ENCODE results near the gene PPP1R26. TPM values are rescaled to one million over a fixed set of nuclear protein-coding genes. Genes with fewer than 3 reads are reported as not detected.
"Not testable (repeated sequence)": the region's sequence is repeated elsewhere in the genome, so short reads cannot be mapped to it uniquely, and the experiment has no call there.

Gene PPP1R26, protein sequence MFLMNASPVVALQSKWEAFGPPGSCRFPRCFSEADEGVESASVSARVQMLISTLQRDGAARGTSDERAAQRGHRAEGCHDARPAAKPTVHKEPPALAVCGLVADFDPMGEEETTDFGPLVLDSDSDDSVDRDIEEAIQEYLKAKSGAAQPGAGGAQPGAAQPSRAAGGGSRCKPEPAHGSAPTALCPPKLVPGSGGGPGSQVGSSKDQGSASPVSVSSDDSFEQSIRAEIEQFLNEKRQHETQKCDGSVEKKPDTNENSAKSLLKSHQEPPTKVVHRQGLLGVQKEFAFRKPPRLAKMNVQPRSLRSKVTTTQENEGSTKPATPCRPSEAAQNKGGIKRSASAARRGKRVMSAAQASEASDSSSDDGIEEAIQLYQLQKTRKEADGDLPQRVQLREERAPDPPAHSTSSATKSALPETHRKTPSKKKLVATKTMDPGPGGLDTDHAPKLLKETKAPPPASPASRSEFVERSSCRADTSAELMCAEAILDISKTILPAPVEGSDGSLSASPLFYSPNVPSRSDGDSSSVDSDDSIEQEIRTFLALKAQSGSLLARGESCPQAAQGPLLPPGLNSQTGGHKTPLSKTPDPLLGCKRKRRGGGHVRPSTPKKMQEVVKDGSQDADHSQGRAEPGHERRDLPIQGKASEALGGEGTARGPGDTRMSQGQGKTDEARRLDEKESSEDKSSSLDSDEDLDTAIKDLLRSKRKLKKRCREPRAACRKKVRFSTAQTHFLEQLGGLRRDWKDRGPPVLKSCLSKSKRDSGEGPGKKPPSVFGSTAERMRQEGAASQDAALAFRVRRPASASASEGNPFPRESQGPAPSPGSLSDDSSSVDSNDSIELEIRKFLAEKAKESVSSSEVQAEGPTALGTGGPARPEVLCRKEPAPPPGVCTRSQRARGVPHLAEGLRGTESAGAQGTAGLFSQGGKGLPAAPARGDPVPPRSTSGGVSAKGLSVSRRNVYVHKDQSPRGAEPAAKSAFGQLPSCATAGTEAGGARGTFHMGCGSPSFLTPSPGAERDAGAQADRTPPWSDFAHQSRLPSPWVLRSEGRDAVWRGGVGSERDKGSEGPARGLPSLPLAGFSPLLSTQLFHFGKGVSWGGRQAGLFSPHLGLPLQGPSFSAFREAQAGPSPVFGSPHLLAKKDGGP (N-terminal part only)
- 1 to 10 TPM; 3.7 to 7.7 TPM for total RNA-seq

DNA sequence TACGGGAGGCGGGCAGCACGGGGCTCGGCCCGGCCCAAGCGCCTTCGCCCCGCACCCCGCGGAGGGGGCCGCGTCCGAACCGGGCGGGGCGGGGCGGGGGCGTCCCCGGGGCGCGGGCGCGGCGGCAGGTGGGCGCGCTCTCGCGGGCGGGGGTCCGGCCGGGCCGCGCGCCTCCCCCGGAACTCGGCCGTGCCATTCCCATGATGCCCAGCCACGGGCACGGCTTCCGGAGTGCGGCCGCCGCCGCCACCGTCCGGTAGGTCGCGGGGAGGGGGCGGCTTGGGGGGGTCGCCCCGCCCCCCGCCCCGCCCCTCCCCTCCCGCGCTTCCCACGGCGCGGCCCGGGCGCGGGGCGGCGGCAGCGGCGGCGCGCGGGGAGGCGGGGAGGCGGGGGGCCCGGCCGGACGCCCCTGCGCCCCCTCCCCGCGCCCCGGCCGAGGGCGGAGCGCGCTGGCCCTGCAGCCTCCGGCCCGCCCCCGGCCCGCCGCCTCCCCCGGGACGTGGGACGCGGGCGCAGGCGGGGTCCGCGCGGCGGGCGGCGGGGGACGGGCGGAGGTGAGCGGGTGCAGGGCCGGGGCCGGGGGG lies at the start of gene PPP1R26:
TSS of gene PPP1R26 (plus strand) at position 314 of the 584 bp plus-strand sequence. CDS start 4,729 bp downstream, outside the sequence.
- H3K9me3 Mint-ChIP-seq: no peaks in the 10 kb centered on the region
- H3K4me1 Mint-ChIP-seq (ENCODE audit: low read depth in 2 of 2): peaks cover 4 to 6% of the 10 kb centered on the region in 2 donors
- no peak for DNase-seq (ENCODE audit: low spot score)

DNA sequence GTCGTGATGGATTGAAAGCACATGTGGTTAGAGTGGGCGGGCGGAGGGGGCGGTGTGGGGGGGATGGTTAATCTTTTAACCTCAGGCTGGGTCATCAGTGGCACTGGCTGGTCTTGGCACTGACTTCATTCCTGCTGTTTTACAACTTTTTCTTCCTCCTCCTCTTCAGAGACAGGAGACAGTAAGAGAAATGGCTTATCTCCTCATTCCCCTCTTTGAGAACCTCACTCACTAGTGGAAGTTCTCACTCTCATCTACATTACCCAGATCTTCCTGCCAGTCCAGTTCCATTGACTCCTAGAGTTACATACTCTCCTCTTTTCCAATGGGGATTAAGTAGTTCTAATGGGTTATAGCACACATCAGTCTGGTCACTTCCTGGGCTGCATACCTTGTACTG lies 42.3 kb upstream of the PPP1R26 start:
- Mint-ChIP-seq H3K4me1 (ENCODE audit: low read depth in 2 of 2) (no peaks in the 10 kb centered on the region), H3K9me3 (peaks cover 7% of the 10 kb centered on the region), H3K27ac (no peak overlapping the region), H3K27me3 (peaks cover 6 to 10% of the 10 kb centered on the region in 2 donors), H3K4me3 (no peak overlapping the region), H3K36me3 (peaks cover 10% of the 10 kb centered on the region)
- ATAC-seq (no peak), DNase-seq (ENCODE audit: low spot score) (no peak)

More for the DNA sequence above, at the start of gene PPP1R26:
- ATAC-seq: peak; percentile 50 to 67
- peaks cover 0 to 7% of the 10 kb centered on the region in 2 donors for H3K27me3 Mint-ChIP-seq
- peak within 1 kb of the TSS in 1 of 2 donors; percentile 54 for H3K27ac Mint-ChIP-seq
- H3K36me3 Mint-ChIP-seq: no peaks in the 10 kb centered on the region
- H3K4me3 Mint-ChIP-seq: peak within 1 kb of the TSS; percentile 89

DNA sequence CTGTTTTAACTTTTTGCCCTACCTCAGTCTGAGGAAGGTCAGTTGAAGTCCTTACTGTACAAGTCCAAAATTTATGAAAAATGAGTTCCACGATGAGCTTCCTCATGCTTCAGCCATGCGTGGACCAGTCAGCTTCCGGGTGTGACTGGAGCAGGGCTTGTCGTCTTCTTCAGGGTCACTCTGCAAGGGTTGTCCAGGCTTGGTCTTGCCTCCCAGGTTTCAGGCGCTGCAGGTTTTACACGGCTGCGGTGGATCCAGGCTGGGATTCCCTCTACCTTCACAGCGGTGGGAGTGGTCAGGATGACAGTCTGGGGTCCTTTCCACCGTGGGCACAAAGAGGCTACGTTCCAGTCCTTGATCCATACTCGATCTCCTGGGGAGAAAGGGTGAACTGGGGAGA lies 41.9 kb upstream of the PPP1R26 start:
- not testable (repeated sequence) for H3K4me1 Mint-ChIP-seq (ENCODE audit: low read depth in 2 of 2); DNase-seq (ENCODE audit: low spot score); H3K27ac Mint-ChIP-seq; H3K4me3 Mint-ChIP-seq; H3K9me3 Mint-ChIP-seq; ATAC-seq
- Mint-ChIP-seq H3K27me3 (peaks cover 6 to 10% of the 10 kb centered on the region in 2 donors), H3K36me3 (peaks cover 10% of the 10 kb centered on the region)

DNA sequence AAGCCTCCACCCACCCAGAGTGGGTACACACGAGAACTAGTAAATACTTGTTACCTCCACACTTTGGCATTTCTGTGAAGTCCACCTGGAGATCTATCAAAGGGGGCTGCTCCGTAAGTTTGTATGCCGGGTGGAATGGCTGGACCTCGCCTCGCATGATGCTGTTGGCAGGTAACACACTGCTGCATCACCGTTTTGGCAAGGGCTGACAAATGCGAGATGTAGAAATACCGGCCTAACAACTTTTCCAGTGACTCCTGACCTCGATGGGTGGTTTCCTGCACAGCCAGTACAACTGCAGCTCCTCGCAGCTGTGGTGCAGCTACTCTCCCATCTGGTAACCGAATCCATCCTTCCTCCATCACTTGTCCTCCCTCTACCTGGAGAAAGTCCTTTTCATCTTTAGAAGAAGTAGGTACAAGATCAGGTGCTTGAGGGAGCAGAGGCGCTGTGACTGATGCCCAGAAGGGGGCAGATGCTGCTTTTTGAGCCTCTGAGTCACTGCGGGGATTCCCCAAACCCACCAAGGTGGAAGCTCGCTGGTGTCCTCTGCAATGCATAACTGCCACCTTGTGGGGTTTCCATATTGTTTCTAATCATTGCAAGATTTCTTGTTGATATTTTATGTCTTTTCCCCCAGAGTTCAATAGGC lies 40.9 kb upstream of the PPP1R26 start:
- Mint-ChIP-seq H3K36me3 (peaks cover 10% of the 10 kb centered on the region), H3K27me3 (peaks cover 10 to 15% of the 10 kb centered on the region in 2 donors)
- H3K4me1 Mint-ChIP-seq (ENCODE audit: low read depth in 2 of 2); H3K9me3 Mint-ChIP-seq; H3K27ac Mint-ChIP-seq; H3K4me3 Mint-ChIP-seq; ATAC-seq; DNase-seq (ENCODE audit: low spot score): not testable (repeated sequence)

DNA sequence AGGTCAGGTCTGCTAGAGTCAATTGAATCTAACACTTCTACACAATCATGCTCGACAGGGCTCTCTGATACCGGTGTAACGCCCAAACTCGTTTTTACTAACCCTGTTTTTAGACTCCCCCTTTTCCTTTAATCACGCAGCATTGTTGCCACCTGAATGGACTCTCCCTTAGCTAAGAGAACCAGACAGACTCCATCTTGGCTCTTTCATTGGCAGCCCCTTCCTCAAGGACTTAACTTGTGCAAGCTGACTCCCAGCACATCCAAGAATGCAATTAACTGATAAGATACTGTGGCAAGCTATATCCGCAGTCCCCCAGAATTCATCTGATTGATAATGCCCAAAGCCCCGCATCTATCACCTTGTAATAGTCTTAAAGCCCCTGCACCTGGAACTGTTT lies 40.1 kb upstream of the PPP1R26 start:
- H3K4me1 Mint-ChIP-seq (ENCODE audit: low read depth in 2 of 2); H3K27ac Mint-ChIP-seq; ATAC-seq; DNase-seq (ENCODE audit: low spot score); H3K4me3 Mint-ChIP-seq; H3K9me3 Mint-ChIP-seq: not testable (repeated sequence)
- peaks cover 10% of the 10 kb centered on the region for H3K36me3 Mint-ChIP-seq
- peaks cover 9 to 15% of the 10 kb centered on the region in 2 donors for H3K27me3 Mint-ChIP-seq

DNA sequence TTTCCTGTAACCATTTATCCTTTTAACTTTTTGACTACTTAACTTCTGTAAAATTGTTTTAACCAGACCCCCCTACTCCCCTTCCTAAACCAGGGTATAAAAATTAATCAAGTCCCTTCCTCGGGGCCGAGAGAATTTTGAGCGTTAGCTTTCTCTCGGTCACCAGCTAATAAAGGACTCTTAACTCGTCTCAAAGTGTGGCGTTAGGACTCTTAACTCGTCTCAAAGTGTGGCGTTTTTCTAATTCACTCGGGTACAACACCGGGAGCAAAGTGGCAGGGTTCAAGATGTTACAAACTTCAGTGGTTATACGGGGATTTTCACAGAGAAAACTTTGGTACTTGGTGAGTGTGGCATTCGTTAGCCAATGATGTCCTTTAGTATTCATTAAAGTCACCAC lies 39.7 kb upstream of the PPP1R26 start:
- H3K27ac Mint-ChIP-seq: no peak overlapping the region
- no peak overlapping the region for H3K4me3 Mint-ChIP-seq
- DNase-seq (ENCODE audit: low spot score) (no peak), ATAC-seq (no peak)
- peaks cover 10% of the 10 kb centered on the region for H3K36me3 Mint-ChIP-seq
- no peaks in the 10 kb centered on the region for H3K4me1 Mint-ChIP-seq (ENCODE audit: low read depth in 2 of 2)
- H3K9me3 Mint-ChIP-seq: peaks cover 7% of the 10 kb centered on the region
- peaks cover 9 to 15% of the 10 kb centered on the region in 2 donors for H3K27me3 Mint-ChIP-seq

DNA sequence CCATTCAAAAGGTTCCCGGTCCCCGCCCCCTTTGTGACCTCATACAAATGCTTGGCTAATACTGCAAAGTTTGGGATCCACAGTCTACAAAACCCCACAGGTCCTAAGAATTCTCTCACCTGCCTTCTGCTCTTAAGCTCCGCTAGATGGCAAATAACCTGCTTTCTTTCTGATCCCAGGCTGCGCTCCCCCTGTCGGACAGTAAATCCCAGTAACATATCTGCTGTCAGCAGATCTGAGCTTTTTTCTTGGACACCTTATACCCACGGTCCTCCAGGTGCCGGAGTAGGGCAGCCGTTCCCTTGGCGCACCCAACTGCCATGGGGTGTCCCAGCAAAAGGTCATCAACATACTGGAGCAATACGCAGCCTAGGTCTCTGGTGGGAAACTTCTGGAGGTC lies 39.0 kb upstream of the PPP1R26 start:
- Mint-ChIP-seq H3K4me1 (ENCODE audit: low read depth in 2 of 2) (no peaks in the 10 kb centered on the region), H3K36me3 (peaks cover 10% of the 10 kb centered on the region), H3K27me3 (peaks cover 12 to 21% of the 10 kb centered on the region in 2 donors), H3K4me3 (no peak overlapping the region), H3K9me3 (peaks cover 7% of the 10 kb centered on the region), H3K27ac (no peak overlapping the region)
- ATAC-seq (no peak), DNase-seq (ENCODE audit: low spot score) (no peak)

DNA sequence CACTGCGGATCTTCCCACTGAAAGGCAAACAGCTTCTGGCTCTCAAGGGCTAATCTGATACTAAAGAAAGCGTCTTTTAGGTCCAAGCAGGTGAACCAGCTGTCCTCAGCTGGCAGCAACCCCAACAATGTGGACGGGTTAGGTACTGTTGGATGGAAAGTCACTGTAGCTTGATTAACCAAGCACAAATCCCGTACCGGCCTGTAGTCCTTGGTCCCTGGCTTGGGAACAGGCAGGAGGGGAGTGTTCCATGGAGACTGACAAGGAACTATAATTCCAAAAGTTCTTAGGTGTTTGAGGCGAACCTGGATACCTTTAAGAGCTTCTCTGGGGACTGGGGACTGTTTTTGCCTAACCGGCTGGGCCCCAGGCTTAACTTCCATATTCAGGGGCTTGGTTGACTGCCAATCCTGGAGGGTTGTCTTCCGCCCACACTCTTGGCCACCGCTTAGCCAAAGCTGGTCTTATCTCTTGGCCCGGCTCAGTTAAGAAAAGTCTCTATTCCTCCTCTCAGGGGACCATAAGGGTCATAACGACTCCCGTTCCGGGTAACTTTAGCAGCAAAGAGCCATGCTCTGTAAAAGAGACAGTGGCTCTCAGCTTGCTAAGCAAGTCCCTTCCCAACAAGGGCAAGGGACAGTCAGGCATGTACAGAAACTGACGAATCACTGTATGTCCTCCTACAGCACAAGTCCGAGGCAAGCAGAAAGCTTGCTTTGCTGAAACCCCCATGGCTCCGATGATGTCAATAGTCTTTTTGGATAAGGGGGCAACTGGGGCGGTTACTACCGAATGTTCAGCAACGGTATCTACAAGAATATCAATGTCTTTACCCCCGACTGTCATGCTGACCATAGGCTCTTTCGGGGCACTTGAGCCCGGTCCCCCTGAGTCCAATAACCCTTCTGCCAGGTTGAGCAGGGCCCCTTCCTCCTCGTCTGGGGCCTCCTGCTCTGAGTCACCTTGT lies 38.2 kb upstream of the PPP1R26 start:
- H3K4me1 Mint-ChIP-seq (ENCODE audit: low read depth in 2 of 2); DNase-seq (ENCODE audit: low spot score); ATAC-seq; H3K4me3 Mint-ChIP-seq; H3K27ac Mint-ChIP-seq; H3K9me3 Mint-ChIP-seq: not testable (repeated sequence)
- Mint-ChIP-seq H3K27me3 (peaks cover 12 to 22% of the 10 kb centered on the region in 2 donors), H3K36me3 (peaks cover 10% of the 10 kb centered on the region)

DNA sequence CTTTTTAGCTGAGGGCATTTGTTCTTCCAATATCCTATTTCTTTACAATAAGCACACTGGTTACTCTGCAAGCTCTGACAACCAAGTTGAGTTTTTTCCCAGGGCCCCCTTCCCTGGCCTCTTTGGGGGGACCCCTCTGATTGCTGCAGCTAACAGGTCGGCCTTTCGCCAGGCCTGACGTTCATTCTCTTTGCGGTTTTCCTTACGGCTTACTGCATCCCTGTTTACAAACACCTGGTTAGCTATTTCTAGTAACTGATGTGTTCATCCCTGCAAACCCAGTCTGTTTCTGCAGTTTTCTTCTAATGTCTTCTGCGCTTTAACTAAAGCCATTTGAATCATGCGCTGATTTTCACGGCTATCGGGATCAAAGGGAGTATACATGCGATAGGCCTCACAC lies 37.5 kb upstream of the PPP1R26 start:
- H3K27ac Mint-ChIP-seq: no peak overlapping the region
- ATAC-seq (no peak), DNase-seq (ENCODE audit: low spot score) (no peak)
- H3K4me1 Mint-ChIP-seq (ENCODE audit: low read depth in 2 of 2): no peaks in the 10 kb centered on the region
- H3K36me3 Mint-ChIP-seq: peaks cover 5% of the 10 kb centered on the region
- H3K4me3 Mint-ChIP-seq: no peak overlapping the region
- H3K27me3 Mint-ChIP-seq: peaks cover 8 to 22% of the 10 kb centered on the region in 2 donors
- H3K9me3 Mint-ChIP-seq: peaks cover 3% of the 10 kb centered on the region

DNA sequence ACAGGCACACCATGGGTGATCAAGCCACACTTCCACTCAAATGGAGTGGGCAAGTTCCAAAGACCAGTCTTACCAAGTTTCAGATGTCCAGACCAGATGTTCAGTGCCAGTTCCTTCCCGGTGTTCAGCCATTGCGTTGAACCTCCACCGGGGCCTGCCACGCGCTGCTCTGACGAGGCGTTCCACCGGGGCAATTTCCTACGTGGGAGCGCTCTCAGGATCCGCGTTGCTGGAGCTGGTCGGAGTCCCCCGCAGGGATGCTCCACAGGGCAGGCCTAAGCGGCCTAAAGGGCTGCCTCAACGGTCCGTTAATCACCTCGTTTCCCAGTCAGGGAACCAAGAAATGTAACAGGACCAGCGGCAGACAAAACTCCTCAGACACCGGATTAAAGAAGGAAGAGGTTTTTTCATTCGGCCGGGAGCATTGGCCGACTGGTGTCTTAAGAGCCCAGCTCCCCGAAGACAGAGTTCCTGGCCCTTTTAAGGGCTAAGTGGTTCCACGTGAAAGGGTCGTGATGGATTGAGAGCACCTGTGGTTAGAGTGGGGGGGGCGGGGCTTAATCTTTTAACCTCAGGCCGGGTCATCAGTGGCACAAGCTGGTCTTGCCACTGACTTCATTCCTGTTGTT lies 35.7 kb upstream of the PPP1R26 start:
- Mint-ChIP-seq H3K9me3 (no peaks in the 10 kb centered on the region), H3K27ac (no peak overlapping the region), H3K27me3 (peaks cover 10 to 22% of the 10 kb centered on the region in 2 donors), H3K36me3 (no peaks in the 10 kb centered on the region), H3K4me1 (ENCODE audit: low read depth in 2 of 2) (no peaks in the 10 kb centered on the region), H3K4me3 (no peak overlapping the region)
- DNase-seq (ENCODE audit: low spot score): no peak
- ATAC-seq: no peak

DNA sequence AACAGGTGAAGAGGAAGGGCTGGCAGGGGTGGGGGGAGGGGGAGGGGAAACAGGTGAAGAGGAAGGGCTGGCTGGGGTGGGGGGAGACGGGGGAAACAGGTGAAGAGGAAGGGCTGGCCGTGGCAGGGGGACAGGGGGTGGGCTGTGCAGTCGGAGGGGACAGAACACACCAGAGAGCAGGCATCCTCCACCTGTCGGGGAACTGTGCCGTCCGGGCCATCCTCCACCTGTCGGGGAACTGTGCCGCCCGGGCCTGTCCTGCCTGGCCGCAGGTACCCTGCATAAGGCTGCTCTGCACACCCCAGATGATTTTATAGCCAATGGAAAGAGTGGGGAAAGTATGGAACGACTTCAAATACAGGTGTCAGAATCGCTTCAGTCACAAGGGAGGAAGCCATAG lies 32.5 kb upstream of the PPP1R26 start:
- no peaks in the 10 kb centered on the region for H3K36me3 Mint-ChIP-seq
- H3K27me3 Mint-ChIP-seq: peaks cover 7 to 16% of the 10 kb centered on the region in 2 donors
- H3K4me3 Mint-ChIP-seq: no peak overlapping the region
- DNase-seq (ENCODE audit: low spot score) (no peak), ATAC-seq (no peak)
- no peak overlapping the region for H3K27ac Mint-ChIP-seq
- no peaks in the 10 kb centered on the region for H3K4me1 Mint-ChIP-seq (ENCODE audit: low read depth in 2 of 2)
- H3K9me3 Mint-ChIP-seq: no peaks in the 10 kb centered on the region

DNA sequence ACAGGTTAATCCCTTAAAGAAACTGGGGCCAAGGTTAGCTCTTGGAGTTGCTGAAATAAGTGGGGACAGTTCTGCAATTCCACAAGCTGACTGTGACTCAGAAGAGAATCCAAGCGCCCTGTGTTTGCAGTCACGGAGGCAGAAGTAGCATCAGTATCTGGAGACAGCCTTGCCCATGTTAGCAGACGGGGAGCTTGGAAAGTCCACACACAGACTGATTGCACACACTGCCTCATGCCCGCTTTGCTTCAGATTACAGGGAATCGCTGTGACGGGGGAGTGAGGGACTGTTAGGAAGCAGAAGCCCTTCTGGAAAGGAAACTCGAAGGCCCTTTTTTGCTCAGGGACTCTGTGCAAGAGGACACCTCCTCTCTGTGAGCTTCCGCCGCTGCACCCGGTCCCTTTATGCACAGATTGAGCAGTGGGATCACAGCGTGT lies 30.9 kb upstream of the PPP1R26 start:
- H3K4me3 Mint-ChIP-seq: no peak overlapping the region
- no peak overlapping the region for H3K27ac Mint-ChIP-seq
- no peaks in the 10 kb centered on the region for H3K36me3 Mint-ChIP-seq
- H3K4me1 Mint-ChIP-seq (ENCODE audit: low read depth in 2 of 2): no peaks in the 10 kb centered on the region
- H3K27me3 Mint-ChIP-seq: peaks cover 8 to 14% of the 10 kb centered on the region in 2 donors
- no peaks in the 10 kb centered on the region for H3K9me3 Mint-ChIP-seq
- ATAC-seq (peak in 1 of 2 donors; percentile 48), DNase-seq (ENCODE audit: low spot score) (no peak)

All from natural killer cell treated with Interleukin-12 subunit alpha and Interleukin-12 subunit beta and Interleukin-15 and Interleukin-18, amount 100 ng/mL, for 72 hours (primary cell).